Measurements from ENCODE around the gene ARPP19. TPM values are rescaled to one million over a fixed set of nuclear protein-coding genes. Genes with fewer than 3 reads are reported as not detected.

Gene ARPP19
- polyA plus RNA-seq, 1 donor from 2014 or later, result 254 TPM

DNA sequence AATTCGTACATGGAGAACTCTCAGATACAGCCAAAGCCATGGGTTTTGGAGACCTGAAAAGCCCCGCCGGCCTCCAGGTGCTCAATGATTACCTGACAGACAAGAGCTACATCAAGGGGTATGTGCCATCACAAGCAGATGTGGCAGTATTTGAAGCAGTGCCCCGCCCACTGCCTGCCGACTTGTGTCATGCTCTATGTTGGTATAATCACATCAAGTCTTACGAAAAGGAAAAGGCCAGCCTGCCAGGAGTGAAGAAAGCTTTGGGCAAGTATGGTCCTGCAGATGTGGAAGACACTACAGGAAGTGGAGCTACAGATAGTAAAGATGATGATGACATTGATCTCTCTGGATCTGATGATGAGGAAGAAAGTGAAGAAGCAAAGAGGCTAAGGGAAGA is 63.7 kb downstream of the ARPP19 start:
- no peaks in the 10 kb centered on the region for H4K20me1 ChIP-seq (ENCODE audit: insufficient read depth)
- no peak overlapping the region for H2AFZ ChIP-seq (ENCODE audit: low read depth, low read length)
- no peaks in the 10 kb centered on the region for H3K36me3 ChIP-seq (ENCODE audit: insufficient read depth, low read length)
- H3K9ac ChIP-seq (ENCODE audit: low read length), result no peak overlapping the region
- TF ChIP-seq POLR2AphosphoS5 (IDR thresholded peaks at IDR 0.05) (no peak), RAD21 (conservative IDR thresholded peaks at IDR 0.05) (no peak), EP300 (conservative IDR thresholded peaks at IDR 0.05; ENCODE audit: poor library complexity, severe bottlenecking) (no peak), TAF1 (IDR thresholded peaks at IDR 0.05; ENCODE audit: low read depth) (no peak), SMC3 (conservative IDR thresholded peaks at IDR 0.05; ENCODE audit: poor library complexity) (no peak)
- TF ChIP-seq, protein P1, sequence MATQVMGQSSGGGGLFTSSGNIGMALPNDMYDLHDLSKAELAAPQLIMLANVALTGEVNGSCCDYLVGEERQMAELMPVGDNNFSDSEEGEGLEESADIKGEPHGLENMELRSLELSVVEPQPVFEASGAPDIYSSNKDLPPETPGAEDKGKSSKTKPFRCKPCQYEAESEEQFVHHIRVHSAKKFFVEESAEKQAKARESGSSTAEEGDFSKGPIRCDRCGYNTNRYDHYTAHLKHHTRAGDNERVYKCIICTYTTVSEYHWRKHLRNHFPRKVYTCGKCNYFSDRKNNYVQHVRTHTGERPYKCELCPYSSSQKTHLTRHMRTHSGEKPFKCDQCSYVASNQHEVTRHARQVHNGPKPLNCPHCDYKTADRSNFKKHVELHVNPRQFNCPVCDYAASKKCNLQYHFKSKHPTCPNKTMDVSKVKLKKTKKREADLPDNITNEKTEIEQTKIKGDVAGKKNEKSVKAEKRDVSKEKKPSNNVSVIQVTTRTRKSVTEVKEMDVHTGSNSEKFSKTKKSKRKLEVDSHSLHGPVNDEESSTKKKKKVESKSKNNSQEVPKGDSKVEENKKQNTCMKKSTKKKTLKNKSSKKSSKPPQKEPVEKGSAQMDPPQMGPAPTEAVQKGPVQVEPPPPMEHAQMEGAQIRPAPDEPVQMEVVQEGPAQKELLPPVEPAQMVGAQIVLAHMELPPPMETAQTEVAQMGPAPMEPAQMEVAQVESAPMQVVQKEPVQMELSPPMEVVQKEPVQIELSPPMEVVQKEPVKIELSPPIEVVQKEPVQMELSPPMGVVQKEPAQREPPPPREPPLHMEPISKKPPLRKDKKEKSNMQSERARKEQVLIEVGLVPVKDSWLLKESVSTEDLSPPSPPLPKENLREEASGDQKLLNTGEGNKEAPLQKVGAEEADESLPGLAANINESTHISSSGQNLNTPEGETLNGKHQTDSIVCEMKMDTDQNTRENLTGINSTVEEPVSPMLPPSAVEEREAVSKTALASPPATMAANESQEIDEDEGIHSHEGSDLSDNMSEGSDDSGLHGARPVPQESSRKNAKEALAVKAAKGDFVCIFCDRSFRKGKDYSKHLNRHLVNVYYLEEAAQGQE (IDR thresholded peaks at IDR 0.05; ENCODE audit: borderline replicate concordance), result no peak
- no peaks in the 10 kb centered on the region for H3F3A ChIP-seq (ENCODE audit: insufficient read depth, low read length, poor library complexity, severe bottlenecking)
- H3K27ac ChIP-seq (ENCODE audit: low read length), result no peak overlapping the region
- H3K9me2 ChIP-seq (ENCODE audit: insufficient read depth, low read length), result no peaks in the 10 kb centered on the region
- no peak overlapping the region for H3K4me2 ChIP-seq (ENCODE audit: low read length)
- H3K9me3 ChIP-seq (ENCODE audit: low read length), result no peaks in the 10 kb centered on the region
- no peak overlapping the region for H3K4me3 ChIP-seq (ENCODE audit: low read length)
- no peaks in the 10 kb centered on the region for H3K27me3 ChIP-seq (ENCODE audit: insufficient read depth, low read depth, low read length)
- H3K79me2 ChIP-seq (replicated peaks; ENCODE audit: insufficient read depth, low read length), result peaks cover 37% of the 10 kb centered on the region

DNA sequence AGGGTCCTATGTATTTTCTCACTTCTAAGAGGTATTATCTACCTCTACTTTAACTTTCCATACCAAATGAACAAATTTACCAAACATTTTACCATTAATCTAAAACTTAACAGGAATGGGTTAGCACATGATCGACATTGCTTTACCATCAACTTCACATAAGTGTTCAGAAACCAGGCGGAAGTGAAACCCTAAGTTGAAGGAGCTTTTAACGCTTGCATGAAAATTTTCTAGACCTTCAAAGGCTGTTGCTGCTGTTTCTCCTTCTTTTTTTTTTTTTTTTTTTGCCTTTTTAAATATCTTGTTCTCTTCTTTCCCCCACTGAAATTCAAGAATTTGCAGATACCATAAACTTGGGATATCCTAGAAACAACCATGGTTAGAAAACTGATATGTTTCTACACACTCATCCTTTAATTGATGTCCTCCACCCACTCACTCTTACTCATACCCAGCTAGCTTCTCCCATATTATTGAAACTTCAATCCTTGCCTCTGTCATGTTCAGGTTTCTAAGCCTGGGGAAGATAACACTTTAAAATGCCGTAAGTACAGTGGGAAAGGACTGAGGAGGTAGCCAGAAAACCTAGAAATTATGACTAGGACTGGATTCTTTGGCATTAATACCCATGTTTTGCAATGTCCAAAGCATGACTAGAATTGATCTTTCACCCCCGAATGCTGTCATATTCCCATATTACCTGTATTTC is 64.9 kb downstream of the ARPP19 start:
- Histone ChIP-seq H3K9ac (ENCODE audit: low read length) (no peak overlapping the region), H2AFZ (ENCODE audit: low read depth, low read length) (no peak overlapping the region), H3K4me2 (ENCODE audit: low read length) (no peak overlapping the region), H3K9me3 (ENCODE audit: low read length) (no peaks in the 10 kb centered on the region), H3K27ac (ENCODE audit: low read length) (no peak overlapping the region), H3K9me2 (ENCODE audit: insufficient read depth, low read length) (no peaks in the 10 kb centered on the region), H3F3A (ENCODE audit: insufficient read depth, low read length, poor library complexity, severe bottlenecking) (no peaks in the 10 kb centered on the region), H3K79me2 (replicated peaks; ENCODE audit: insufficient read depth, low read length) (peaks cover 36% of the 10 kb centered on the region), H3K4me3 (ENCODE audit: low read length) (no peak overlapping the region), H3K36me3 (ENCODE audit: insufficient read depth, low read length) (no peaks in the 10 kb centered on the region), H3K27me3 (ENCODE audit: insufficient read depth, low read depth, low read length) (no peaks in the 10 kb centered on the region), H4K20me1 (ENCODE audit: insufficient read depth) (no peaks in the 10 kb centered on the region)
- no peak for TF ChIP-seq TAF1 (IDR thresholded peaks at IDR 0.05; ENCODE audit: low read depth)
- TF ChIP-seq EZH2 (IDR thresholded peaks at IDR 0.05; ENCODE audit: borderline replicate concordance, insufficient read depth, low read length, poor library complexity, severe bottlenecking), result no peak
- no peak for TF ChIP-seq MXI1 (conservative IDR thresholded peaks at IDR 0.05; ENCODE audit: poor library complexity, severe bottlenecking)
- TF ChIP-seq, protein P2, sequence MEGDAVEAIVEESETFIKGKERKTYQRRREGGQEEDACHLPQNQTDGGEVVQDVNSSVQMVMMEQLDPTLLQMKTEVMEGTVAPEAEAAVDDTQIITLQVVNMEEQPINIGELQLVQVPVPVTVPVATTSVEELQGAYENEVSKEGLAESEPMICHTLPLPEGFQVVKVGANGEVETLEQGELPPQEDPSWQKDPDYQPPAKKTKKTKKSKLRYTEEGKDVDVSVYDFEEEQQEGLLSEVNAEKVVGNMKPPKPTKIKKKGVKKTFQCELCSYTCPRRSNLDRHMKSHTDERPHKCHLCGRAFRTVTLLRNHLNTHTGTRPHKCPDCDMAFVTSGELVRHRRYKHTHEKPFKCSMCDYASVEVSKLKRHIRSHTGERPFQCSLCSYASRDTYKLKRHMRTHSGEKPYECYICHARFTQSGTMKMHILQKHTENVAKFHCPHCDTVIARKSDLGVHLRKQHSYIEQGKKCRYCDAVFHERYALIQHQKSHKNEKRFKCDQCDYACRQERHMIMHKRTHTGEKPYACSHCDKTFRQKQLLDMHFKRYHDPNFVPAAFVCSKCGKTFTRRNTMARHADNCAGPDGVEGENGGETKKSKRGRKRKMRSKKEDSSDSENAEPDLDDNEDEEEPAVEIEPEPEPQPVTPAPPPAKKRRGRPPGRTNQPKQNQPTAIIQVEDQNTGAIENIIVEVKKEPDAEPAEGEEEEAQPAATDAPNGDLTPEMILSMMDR (IDR thresholded peaks at IDR 0.05; ENCODE audit: poor library complexity, severe bottlenecking), result no peak
- TF ChIP-seq, protein P1 (IDR thresholded peaks at IDR 0.05; ENCODE audit: borderline replicate concordance), result no peak
- no peak for TF ChIP-seq RAD21 (conservative IDR thresholded peaks at IDR 0.05)
- TF ChIP-seq EP300 (conservative IDR thresholded peaks at IDR 0.05; ENCODE audit: poor library complexity, severe bottlenecking), result no peak
- TF ChIP-seq SMC3 (conservative IDR thresholded peaks at IDR 0.05; ENCODE audit: poor library complexity), result no peak
- TF ChIP-seq POLR2AphosphoS5 (IDR thresholded peaks at IDR 0.05), result no peak
